Measurements from ENCODE around the gene KDM7A. TPM values are rescaled to one million over a fixed set of nuclear protein-coding genes. Genes with fewer than 3 reads are reported as not detected.

The KDM7A gene
- polyA plus RNA-seq, 1 of the 3 experiments (the other 2 are of a cell fraction) = 0.94 TPM

DNA sequence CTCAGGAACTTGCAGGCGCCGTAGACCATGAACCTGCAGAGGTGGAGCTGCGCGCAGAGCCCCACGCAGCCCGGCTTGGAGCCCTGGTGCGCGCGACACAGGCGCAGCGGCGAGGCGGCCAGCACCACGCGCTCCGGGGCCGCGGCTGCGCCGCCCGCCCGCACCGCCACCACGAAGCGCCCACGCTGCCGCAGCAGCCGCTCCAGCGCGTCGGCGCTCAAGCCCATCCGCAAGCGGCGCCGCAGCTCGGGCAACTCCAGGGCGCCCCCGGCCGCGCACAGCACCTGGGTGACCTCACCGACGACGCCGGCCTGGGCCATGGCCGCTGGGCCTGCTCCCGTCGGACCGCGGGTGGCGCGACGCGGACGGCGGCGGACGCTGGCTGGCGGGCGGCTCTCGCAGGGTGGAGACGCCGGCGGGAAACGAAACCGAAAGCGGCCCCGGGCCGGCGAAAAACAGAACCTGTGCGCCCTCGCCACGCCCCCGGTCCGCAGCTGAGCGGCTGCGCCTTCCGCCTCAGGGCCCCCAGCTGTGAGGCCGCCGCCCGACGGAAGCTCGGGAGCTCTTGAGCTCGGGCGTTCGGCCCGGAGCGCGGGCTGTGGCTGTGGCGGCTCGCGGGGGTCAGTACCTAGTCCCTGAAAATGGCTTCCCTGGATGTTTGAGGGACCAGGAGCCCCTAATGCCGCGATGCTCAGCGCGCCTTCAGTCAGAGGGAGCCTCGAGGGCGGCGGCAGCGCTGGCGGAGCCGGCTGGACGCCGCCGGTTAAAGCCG lies 114.1 kb downstream of the KDM7A start, which contains the start of gene PARP12 (continued):
- TF ChIP-seq SIN3A (IDR thresholded peaks at IDR 0.05; ENCODE audit: borderline replicate concordance, low read depth, low read length) (no peak), EZH2phosphoT487 (IDR thresholded peaks at IDR 0.05; ENCODE audit: borderline replicate concordance, low read depth) (no peak), RFX5 (IDR thresholded peaks at IDR 0.05; ENCODE audit: low read length) (no peak), NRF1 (IDR thresholded peaks at IDR 0.05; ENCODE audit: low read depth, low read length) (no peak), JUND (IDR thresholded peaks at IDR 0.05) (no peak), POLR2AphosphoS5 (IDR thresholded peaks at IDR 0.05; ENCODE audit: low read depth, low read length) (peak; percentile 42; the same call in 1 of the 2 replicates), YY1 (IDR thresholded peaks at IDR 0.05; ENCODE audit: low read depth) (0 out of 2 replicates have a peak, but pooled peaks have one; percentile 19), TEAD4 (IDR thresholded peaks at IDR 0.05; ENCODE audit: borderline replicate concordance, insufficient read depth) (no peak), FOSL2 (IDR thresholded peaks at IDR 0.05; ENCODE audit: borderline replicate concordance, low read depth) (no peak), GATA2 (CRISPR knock-in tag; IDR thresholded peaks at IDR 0.05) (no peak)
- TF ChIP-seq, protein P1, sequence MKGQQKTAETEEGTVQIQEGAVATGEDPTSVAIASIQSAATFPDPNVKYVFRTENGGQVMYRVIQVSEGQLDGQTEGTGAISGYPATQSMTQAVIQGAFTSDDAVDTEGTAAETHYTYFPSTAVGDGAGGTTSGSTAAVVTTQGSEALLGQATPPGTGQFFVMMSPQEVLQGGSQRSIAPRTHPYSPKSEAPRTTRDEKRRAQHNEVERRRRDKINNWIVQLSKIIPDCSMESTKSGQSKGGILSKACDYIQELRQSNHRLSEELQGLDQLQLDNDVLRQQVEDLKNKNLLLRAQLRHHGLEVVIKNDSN (IDR thresholded peaks at IDR 0.05; ENCODE audit: borderline replicate concordance, low read depth) = no peak
- TF ChIP-seq, protein P2, sequence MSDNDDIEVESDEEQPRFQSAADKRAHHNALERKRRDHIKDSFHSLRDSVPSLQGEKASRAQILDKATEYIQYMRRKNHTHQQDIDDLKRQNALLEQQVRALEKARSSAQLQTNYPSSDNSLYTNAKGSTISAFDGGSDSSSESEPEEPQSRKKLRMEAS (IDR thresholded peaks at IDR 0.05; ENCODE audit: low read depth) = no peak; the same call in none of the 2 replicates
- TF ChIP-seq, protein P3, sequence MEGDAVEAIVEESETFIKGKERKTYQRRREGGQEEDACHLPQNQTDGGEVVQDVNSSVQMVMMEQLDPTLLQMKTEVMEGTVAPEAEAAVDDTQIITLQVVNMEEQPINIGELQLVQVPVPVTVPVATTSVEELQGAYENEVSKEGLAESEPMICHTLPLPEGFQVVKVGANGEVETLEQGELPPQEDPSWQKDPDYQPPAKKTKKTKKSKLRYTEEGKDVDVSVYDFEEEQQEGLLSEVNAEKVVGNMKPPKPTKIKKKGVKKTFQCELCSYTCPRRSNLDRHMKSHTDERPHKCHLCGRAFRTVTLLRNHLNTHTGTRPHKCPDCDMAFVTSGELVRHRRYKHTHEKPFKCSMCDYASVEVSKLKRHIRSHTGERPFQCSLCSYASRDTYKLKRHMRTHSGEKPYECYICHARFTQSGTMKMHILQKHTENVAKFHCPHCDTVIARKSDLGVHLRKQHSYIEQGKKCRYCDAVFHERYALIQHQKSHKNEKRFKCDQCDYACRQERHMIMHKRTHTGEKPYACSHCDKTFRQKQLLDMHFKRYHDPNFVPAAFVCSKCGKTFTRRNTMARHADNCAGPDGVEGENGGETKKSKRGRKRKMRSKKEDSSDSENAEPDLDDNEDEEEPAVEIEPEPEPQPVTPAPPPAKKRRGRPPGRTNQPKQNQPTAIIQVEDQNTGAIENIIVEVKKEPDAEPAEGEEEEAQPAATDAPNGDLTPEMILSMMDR (IDR thresholded peaks at IDR 0.05) = no peak
- TF ChIP-seq, protein P4, sequence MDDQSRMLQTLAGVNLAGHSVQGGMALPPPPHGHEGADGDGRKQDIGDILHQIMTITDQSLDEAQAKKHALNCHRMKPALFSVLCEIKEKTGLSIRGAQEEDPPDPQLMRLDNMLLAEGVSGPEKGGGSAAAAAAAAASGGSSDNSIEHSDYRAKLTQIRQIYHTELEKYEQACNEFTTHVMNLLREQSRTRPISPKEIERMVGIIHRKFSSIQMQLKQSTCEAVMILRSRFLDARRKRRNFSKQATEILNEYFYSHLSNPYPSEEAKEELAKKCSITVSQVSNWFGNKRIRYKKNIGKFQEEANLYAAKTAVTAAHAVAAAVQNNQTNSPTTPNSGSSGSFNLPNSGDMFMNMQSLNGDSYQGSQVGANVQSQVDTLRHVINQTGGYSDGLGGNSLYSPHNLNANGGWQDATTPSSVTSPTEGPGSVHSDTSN (IDR thresholded peaks at IDR 0.05) = peak; percentile 40; the same call in 1 of the 2 replicates

DNA sequence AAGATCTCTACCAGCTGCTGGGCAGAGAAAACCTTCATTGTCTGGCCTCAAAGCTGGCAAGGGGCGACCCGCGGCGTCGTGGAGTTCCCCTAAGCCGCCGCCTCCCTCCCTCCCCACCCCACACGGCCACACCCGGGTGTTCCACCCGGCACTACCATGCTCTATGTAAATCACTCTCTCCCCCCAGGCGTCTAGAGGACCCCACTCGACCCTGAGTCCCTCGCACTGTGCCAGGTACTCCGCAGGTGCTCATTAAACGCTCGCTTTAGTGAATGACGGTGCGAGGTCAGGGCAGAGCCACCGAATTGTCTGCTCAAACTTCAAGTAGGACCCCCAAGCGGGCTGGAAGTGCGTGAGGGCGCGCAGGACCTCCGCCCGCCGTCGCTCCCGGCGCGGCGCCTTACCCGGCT lies 114.7 kb downstream of the KDM7A start:
- POLR2A ChIA-PET = interaction anchor here (1.2 kb wide), 1 partner anchor 19 kb away, joined by 4 read pairs; no protein-coding TSS in a partner anchor
- peak overlapping the region; percentile 72 for H3K4me2 ChIP-seq
- peaks cover 11% of the 10 kb centered on the region for H3K9me3 ChIP-seq
- H3K4me3 ChIP-seq (ENCODE audit: low read depth in 2 of 2, low read length in 1 of 2) = peak overlapping the region; percentile 56 to 70
- no peaks in the 10 kb centered on the region for H3K9me2 ChIP-seq
- TF ChIP-seq SMC3 (IDR thresholded peaks at IDR 0.05; ENCODE audit: low read depth, low read length) (no peak), RAD21 (IDR thresholded peaks at IDR 0.05; ENCODE audit: low read length) (no peak)
- no peaks in the 10 kb centered on the region for H4K20me1 ChIP-seq (ENCODE audit: insufficient read depth)
- H3K27ac ChIP-seq (ENCODE audit: low read depth in 2 of 2, low read length in 1 of 2) = no peak overlapping the region; a peak in 1 of 4 replicates
- 0 out of 2 replicates have a peak, but pooled peaks cover 5% of the 10 kb centered on the region for H3K79me2 ChIP-seq (ENCODE audit: insufficient read depth)
- H3K27me3 ChIP-seq (ENCODE audit: insufficient read depth) = no peaks in the 10 kb centered on the region
- H3K36me3 ChIP-seq (replicated peaks in 1 of 2; ENCODE audit: control insufficient read depth in 1 of 2, insufficient read depth in 2 of 2, low read length in 1 of 2) = no peaks in the 10 kb centered on the region
- H3K9ac ChIP-seq = no peak overlapping the region
- no peak for DNase-seq
- H3F3A ChIP-seq (replicated peaks; ENCODE audit: insufficient read depth) = peaks cover 20% of the 10 kb centered on the region
- 86% methylated on average over 32 of the region's 32 CpGs for WGBS (ENCODE audit: low lambda C conversion rate)
- CTCF ChIA-PET = interaction anchor here (1.2 to 1.7 kb wide), 2 partner anchors 17 to 94 kb away, joined by 4 read pairs; no protein-coding TSS in a partner anchor
- peaks cover 18 to 34% of the 10 kb centered on the region in 2 experiments for H3K4me1 ChIP-seq (ENCODE audit: control insufficient read depth in 1 of 2, insufficient read depth in 2 of 2, low read depth in 1 of 2, low read length in 1 of 2)
- peak overlapping the region; percentile 95; the same call in 1 of the 2 replicates for H2AFZ ChIP-seq (ENCODE audit: low read depth)
